Uterus (tissue), 2 donors: ENCODE measurements around the gene CIITA.

ENCODE experiments used
- CTCF ChIP-seq, 4 experiments: fragments of 200-600 bp in 2 of 4; fragments of 450-650 bp in 2 of 4; sonication (generic) in 2 of 4; IDR thresholded peaks; one replicate each; pipeline ENCODE4 v1.5.1; 2016 to 2019; ENCODE audit warnings: antibody characterized with exemption in 4 of 4, mild to moderate bottlenecking in 2 of 4, moderate library complexity in 1 of 4
- POLR2A ChIP-seq, 2 donors: fragments of 450-650 bp; IDR thresholded peaks; one replicate each; pipeline ENCODE4 v1.6.1; 2016; ENCODE audit warnings: antibody characterized with exemption in 2 of 2, mild to moderate bottlenecking in 1 of 2, moderate library complexity in 1 of 2

GRCh38 chr16:10969615-10970014 lies 92.6 kb downstream of the CIITA start:
- TF ChIP-seq CTCF (IDR thresholded peaks at IDR 0.05) = no peak
- no peak for TF ChIP-seq POLR2A (IDR thresholded peaks at IDR 0.05)
